Measurements from ENCODE around the gene TLR9.

TLR9 gene

GRCh38 chr3:52198643-52199608 is 26.5 kb downstream of the TLR9 start:
- TF ChIP-seq, protein P1, sequence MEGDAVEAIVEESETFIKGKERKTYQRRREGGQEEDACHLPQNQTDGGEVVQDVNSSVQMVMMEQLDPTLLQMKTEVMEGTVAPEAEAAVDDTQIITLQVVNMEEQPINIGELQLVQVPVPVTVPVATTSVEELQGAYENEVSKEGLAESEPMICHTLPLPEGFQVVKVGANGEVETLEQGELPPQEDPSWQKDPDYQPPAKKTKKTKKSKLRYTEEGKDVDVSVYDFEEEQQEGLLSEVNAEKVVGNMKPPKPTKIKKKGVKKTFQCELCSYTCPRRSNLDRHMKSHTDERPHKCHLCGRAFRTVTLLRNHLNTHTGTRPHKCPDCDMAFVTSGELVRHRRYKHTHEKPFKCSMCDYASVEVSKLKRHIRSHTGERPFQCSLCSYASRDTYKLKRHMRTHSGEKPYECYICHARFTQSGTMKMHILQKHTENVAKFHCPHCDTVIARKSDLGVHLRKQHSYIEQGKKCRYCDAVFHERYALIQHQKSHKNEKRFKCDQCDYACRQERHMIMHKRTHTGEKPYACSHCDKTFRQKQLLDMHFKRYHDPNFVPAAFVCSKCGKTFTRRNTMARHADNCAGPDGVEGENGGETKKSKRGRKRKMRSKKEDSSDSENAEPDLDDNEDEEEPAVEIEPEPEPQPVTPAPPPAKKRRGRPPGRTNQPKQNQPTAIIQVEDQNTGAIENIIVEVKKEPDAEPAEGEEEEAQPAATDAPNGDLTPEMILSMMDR (IDR thresholded peaks at IDR 0.05; ENCODE audit: low read depth, low read length, missing control alignments) = no peak
- no peak for DNase-seq
- H3K27ac ChIP-seq = no peak overlapping the region

GRCh38 chr3:52197842-52198625 is 27.4 kb downstream of the TLR9 start, which contains the start of gene ALAS1:
ALAS1 (plus strand) TSS chr3:52198160; CDS start chr3:52199242, 1,082 bp downstream.
- TF ChIP-seq, protein P1 (IDR thresholded peaks at IDR 0.05; ENCODE audit: low read depth, low read length, missing control alignments) = peak; percentile 31
- H3K27ac ChIP-seq = peak within 1 kb of the TSS; percentile 44
- H3K4me3 ChIP-seq (ENCODE audit: low read depth, low read length) = peak within 1 kb of the TSS; percentile 84
- no peaks in the 10 kb centered on the region for H3K27me3 ChIP-seq (replicated peaks)
- in situ Hi-C loops (cut with HindIII; ENCODE audit: low pct_ligation_motif_present, low sequenced_read_pairs) = no loop called here
- peak; percentile 83 for DNase-seq
- peaks cover 17% of the 10 kb centered on the region for H3K36me3 ChIP-seq (replicated peaks)

More at GRCh38 chr3:52198643-52199608, 26.5 kb downstream of the TLR9 start:
- Histone ChIP-seq H3K4me3 (ENCODE audit: low read depth, low read length) (peak overlapping the region; percentile 84), H3K36me3 (replicated peaks) (peaks cover 25% of the 10 kb centered on the region), H3K27me3 (replicated peaks) (no peaks in the 10 kb centered on the region)
- in situ Hi-C loops (cut with HindIII; ENCODE audit: low pct_ligation_motif_present, low sequenced_read_pairs) = no loop called here

- in situ Hi-C loops (cut with HindIII; ENCODE audit: low pct_ligation_motif_present, low sequenced_read_pairs) = no loop called here
- TF ChIP-seq, protein P1 (IDR thresholded peaks at IDR 0.05; ENCODE audit: low read depth, low read length, missing control alignments) = no peak
- peak overlapping the region; percentile 84 for H3K4me3 ChIP-seq (ENCODE audit: low read depth, low read length)
- peak overlapping the region; percentile 19 for H3K27ac ChIP-seq
- DNase-seq = no peak
- H3K27me3 ChIP-seq (replicated peaks) = no peaks in the 10 kb centered on the region
- peaks cover 11% of the 10 kb centered on the region for H3K36me3 ChIP-seq (replicated peaks)
Measured at GRCh38 chr3:52197499-52197841, 28.0 kb downstream of the TLR9 start.

- TF ChIP-seq, protein P1 (IDR thresholded peaks at IDR 0.05; ENCODE audit: low read depth, low read length, missing control alignments) = no peak
- no peak for DNase-seq
- in situ Hi-C loops (cut with HindIII; ENCODE audit: low pct_ligation_motif_present, low sequenced_read_pairs) = no loop called here
- Histone ChIP-seq H3K4me3 (ENCODE audit: low read depth, low read length) (no peak overlapping the region), H3K36me3 (replicated peaks) (peaks cover 6% of the 10 kb centered on the region), H3K27me3 (replicated peaks) (no peaks in the 10 kb centered on the region), H3K27ac (no peak overlapping the region)
Measured at GRCh38 chr3:52196977-52197376, 28.5 kb downstream of the TLR9 start.

GRCh38 chr3:52195823-52196331 is 29.6 kb downstream of the TLR9 start:
- peaks cover 3% of the 10 kb centered on the region for H3K36me3 ChIP-seq (replicated peaks)
- no peak for DNase-seq
- TF ChIP-seq, protein P1 (IDR thresholded peaks at IDR 0.05; ENCODE audit: low read depth, low read length, missing control alignments) = no peak
- no peak overlapping the region for H3K4me3 ChIP-seq (ENCODE audit: low read depth, low read length)
- H3K27ac ChIP-seq = no peak overlapping the region
- H3K27me3 ChIP-seq (replicated peaks) = no peaks in the 10 kb centered on the region
- in situ Hi-C loops (cut with HindIII; ENCODE audit: low pct_ligation_motif_present, low sequenced_read_pairs) = no loop called here

Measured in brain microvascular endothelial cell (primary cell).